Stimulated activated naive B cell treated with anti-CD40 and anti-IgM and Interleukin-4, amounts not matched to agents 10 μg/mL and 1 μg/mL and 100 μg/mL, for 72 hours (primary cell): ENCODE measurements around the gene VEGFA.

ENCODE experiments used
- ATAC-seq, 2 donors: fragments of 150-1000 bp; cut with Tn5 transposase; replicated peaks; 2 replicates each; pipeline ENCODE4 v1.10.0; 2021; ENCODE audit warnings: moderate library complexity in 1 of 2
- DNase-seq: peaks from one replicate; pipeline ENCODE4 v3.0.0; 2021
- H3K27ac Mint-ChIP-seq: one replicate; pipeline ENCODE4 v1.8.0; 2022; ENCODE audit warnings: mild to moderate bottlenecking, mixed read lengths
- H3K27me3 Mint-ChIP-seq, 2 donors: one replicate each; pipeline ENCODE4 v1.8.0; 2022; ENCODE audit warnings: mixed read lengths in 2 of 2
- H3K36me3 Mint-ChIP-seq, 2 donors: one replicate each; pipeline ENCODE4 v1.8.0; 2022; ENCODE audit warnings: mixed read lengths in 2 of 2, mild to moderate bottlenecking in 1 of 2
- H3K4me1 Mint-ChIP-seq, 2 donors: one replicate each; pipeline ENCODE4 v1.8.0; 2022; ENCODE audit warnings: mixed read lengths in 2 of 2, mild to moderate bottlenecking in 1 of 2
- H3K4me3 Mint-ChIP-seq, 2 donors: one replicate each; pipeline ENCODE4 v1.8.0; 2022; ENCODE audit warnings: mild to moderate bottlenecking in 2 of 2, mixed read lengths in 2 of 2, moderate library complexity in 1 of 2
- H3K9me3 Mint-ChIP-seq, 2 donors: one replicate each; pipeline ENCODE4 v1.8.0; 2022; ENCODE audit warnings: mixed read lengths in 2 of 2, mild to moderate bottlenecking in 1 of 2

VEGFA gene

DNA sequence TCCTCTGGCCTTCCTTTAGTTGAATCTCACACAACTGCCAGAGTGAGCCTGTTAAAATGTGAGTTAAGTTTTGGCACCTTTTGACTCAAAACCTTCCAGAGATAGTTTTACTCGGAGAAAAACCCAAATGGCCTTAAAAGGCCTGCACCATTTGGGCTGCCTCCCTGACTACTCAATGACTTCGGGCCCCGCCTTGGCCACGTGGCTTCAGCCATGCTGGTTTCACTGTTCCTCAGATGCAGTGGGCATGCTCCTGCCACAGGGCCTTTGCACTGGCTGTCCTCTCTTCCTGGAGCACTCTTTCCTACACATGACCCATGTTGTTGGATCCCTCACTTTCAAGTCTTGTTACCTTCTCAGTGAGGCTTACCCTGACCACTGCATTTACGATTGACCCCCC, 18.3 kb downstream of the VEGFA start:
- Mint-ChIP-seq H3K27me3 (no peaks in the 10 kb centered on the region), H3K27ac (no peak overlapping the region), H3K4me3 (no peak overlapping the region), H3K4me1 (peaks cover 7 to 10% of the 10 kb centered on the region in 2 donors), H3K36me3 (peaks cover 7 to 11% of the 10 kb centered on the region in 2 donors), H3K9me3 (no peaks in the 10 kb centered on the region)
- ATAC-seq (no peak), DNase-seq (no peak)

GRCh38 chr6:43789447-43789846, 19.4 kb downstream of the VEGFA start:
- peaks cover 0 to under 1% of the 10 kb centered on the region in 2 donors for H3K4me1 Mint-ChIP-seq
- no peak for DNase-seq
- no peak for ATAC-seq
- no peak overlapping the region for H3K27ac Mint-ChIP-seq
- H3K27me3 Mint-ChIP-seq = peaks cover 0 to 4% of the 10 kb centered on the region in 2 donors
- no peaks in the 10 kb centered on the region for H3K9me3 Mint-ChIP-seq
- peaks cover 5 to 8% of the 10 kb centered on the region in 2 donors for H3K36me3 Mint-ChIP-seq
- H3K4me3 Mint-ChIP-seq = no peak overlapping the region

DNA sequence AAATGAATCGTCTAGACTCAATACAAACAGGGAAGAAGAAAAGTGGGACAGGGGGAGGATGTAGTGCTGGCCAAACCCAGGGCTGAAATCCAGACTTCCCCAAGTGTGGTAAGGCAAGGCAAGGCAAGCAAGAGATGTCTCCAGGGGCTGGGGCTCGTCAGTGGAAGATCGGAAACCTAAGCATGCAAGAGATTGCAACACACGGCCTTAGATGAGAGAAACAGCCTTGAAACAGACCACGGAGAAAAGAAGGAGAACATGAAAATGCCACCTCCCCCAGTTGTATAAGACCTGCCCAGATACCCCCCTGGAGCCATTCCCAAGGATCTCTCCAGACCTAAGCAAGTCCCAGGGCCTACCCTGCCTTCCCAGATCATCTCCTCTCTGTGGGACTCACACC, 20.0 kb downstream of the VEGFA start:
- peaks cover 0 to 4% of the 10 kb centered on the region in 2 donors for H3K27me3 Mint-ChIP-seq
- no peaks in the 10 kb centered on the region for H3K9me3 Mint-ChIP-seq
- H3K36me3 Mint-ChIP-seq = peaks cover 2 to 4% of the 10 kb centered on the region in 2 donors
- no peak overlapping the region for H3K4me3 Mint-ChIP-seq
- no peak for DNase-seq
- H3K4me1 Mint-ChIP-seq = no peaks in the 10 kb centered on the region
- no peak for ATAC-seq
- no peak overlapping the region for H3K27ac Mint-ChIP-seq

DNA sequence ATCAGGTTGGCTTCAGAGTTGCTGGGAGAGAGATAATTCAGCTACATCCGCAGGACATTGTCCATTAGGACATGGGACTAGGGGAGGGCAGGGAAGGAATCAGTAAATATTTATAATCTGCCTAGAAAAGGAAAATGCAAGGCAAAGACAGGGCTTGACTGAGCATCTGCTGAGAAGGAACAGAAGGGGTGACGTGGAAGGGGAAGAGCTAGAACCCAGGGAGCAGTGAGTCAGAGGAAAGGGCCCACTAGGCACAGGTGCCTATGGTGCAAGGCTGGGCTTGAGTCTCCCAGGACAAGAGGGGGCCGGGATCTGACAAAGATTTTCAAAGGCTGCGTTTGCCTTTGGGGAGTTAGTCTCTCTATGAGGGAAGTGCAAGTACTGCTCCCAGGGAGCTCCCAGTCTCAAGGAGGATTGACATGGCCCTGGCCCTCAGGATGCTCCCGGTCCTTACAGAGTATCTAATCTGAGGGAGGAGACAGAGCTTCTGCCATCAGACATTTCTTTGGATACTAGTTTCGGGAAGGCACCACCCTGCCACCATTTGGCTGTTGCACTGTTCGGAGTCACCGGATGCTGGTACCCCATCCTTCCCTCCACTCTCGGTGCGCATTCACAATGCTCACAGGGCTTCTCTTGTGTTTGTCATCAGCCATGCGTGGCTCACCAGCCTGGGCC, 21.9 kb downstream of the VEGFA start:
- no peak for DNase-seq
- H3K9me3 Mint-ChIP-seq = no peaks in the 10 kb centered on the region
- H3K27ac Mint-ChIP-seq = no peak overlapping the region
- H3K4me3 Mint-ChIP-seq = no peak overlapping the region
- no peak for ATAC-seq
- H3K36me3 Mint-ChIP-seq = no peaks in the 10 kb centered on the region
- no peaks in the 10 kb centered on the region for H3K4me1 Mint-ChIP-seq
- peaks cover 0 to 12% of the 10 kb centered on the region in 2 donors for H3K27me3 Mint-ChIP-seq

- Mint-ChIP-seq H3K4me3 (no peak overlapping the region), H3K9me3 (no peaks in the 10 kb centered on the region)
- ATAC-seq = no peak
These were observed 23.3 kb downstream of the VEGFA start for GRCh38 chr6:43793154-43793874.

DNA sequence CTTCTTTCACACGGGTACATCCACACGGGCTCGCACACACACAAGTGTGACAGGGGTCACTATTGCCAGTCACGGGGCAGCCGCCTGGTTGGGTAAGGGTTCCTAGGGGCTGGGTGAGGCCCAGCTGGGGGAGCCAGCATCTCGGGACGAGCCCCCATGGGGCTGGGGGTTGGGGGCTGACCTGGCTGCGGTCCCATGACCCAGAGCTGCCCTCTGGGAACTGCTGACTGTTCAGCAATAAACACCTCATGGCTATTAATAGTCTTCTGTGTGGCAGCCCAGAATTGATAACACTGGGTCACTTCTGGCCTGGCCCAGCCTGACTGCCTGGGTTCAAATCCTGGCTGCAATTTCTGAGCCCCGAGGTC, 23.8 kb downstream of the VEGFA start:
- H3K4me3 Mint-ChIP-seq = no peak overlapping the region
- H3K9me3 Mint-ChIP-seq = no peaks in the 10 kb centered on the region
- ATAC-seq = no peak
- H3K27me3 Mint-ChIP-seq = peaks cover 0 to 12% of the 10 kb centered on the region in 2 donors
- H3K36me3 Mint-ChIP-seq = no peaks in the 10 kb centered on the region
- no peak for DNase-seq
- H3K27ac Mint-ChIP-seq = no peak overlapping the region
- peaks cover 5 to 7% of the 10 kb centered on the region in 2 donors for H3K4me1 Mint-ChIP-seq

More at GRCh38 chr6:43793154-43793874, 23.3 kb downstream of the VEGFA start:
- Mint-ChIP-seq H3K27me3 (peaks cover 0 to 12% of the 10 kb centered on the region in 2 donors), H3K4me1 (peaks cover under 1 to 2% of the 10 kb centered on the region in 2 donors), H3K27ac (no peak overlapping the region), H3K36me3 (no peaks in the 10 kb centered on the region)
- no peak for DNase-seq

GRCh38 chr6:43795421-43795820, 25.4 kb downstream of the VEGFA start:
- ATAC-seq = no peak
- no peaks in the 10 kb centered on the region for H3K36me3 Mint-ChIP-seq
- no peak for DNase-seq
- no peaks in the 10 kb centered on the region for H3K9me3 Mint-ChIP-seq
- peaks cover 14 to 22% of the 10 kb centered on the region in 2 donors for H3K4me1 Mint-ChIP-seq
- H3K4me3 Mint-ChIP-seq = no peak overlapping the region
- peaks cover 0 to 12% of the 10 kb centered on the region in 2 donors for H3K27me3 Mint-ChIP-seq
- no peak overlapping the region for H3K27ac Mint-ChIP-seq

GRCh38 chr6:43796168-43796567, 26.2 kb downstream of the VEGFA start:
- peaks cover 14 to 22% of the 10 kb centered on the region in 2 donors for H3K4me1 Mint-ChIP-seq
- DNase-seq (no peak), ATAC-seq (no peak)
- no peak overlapping the region for H3K4me3 Mint-ChIP-seq
- no peaks in the 10 kb centered on the region for H3K36me3 Mint-ChIP-seq
- no peak overlapping the region for H3K27ac Mint-ChIP-seq
- H3K27me3 Mint-ChIP-seq = peaks cover 0 to 12% of the 10 kb centered on the region in 2 donors
- no peaks in the 10 kb centered on the region for H3K9me3 Mint-ChIP-seq

- H3K9me3 Mint-ChIP-seq = no peaks in the 10 kb centered on the region
- H3K4me1 Mint-ChIP-seq = peaks cover 14 to 22% of the 10 kb centered on the region in 2 donors
- DNase-seq (no peak), ATAC-seq (no peak)
- no peak overlapping the region for H3K4me3 Mint-ChIP-seq
- no peak overlapping the region for H3K27ac Mint-ChIP-seq
- peaks cover 0 to 12% of the 10 kb centered on the region in 2 donors for H3K27me3 Mint-ChIP-seq
- H3K36me3 Mint-ChIP-seq = no peaks in the 10 kb centered on the region
These were observed 27.2 kb downstream of the VEGFA start for GRCh38 chr6:43796903-43797890.

DNA sequence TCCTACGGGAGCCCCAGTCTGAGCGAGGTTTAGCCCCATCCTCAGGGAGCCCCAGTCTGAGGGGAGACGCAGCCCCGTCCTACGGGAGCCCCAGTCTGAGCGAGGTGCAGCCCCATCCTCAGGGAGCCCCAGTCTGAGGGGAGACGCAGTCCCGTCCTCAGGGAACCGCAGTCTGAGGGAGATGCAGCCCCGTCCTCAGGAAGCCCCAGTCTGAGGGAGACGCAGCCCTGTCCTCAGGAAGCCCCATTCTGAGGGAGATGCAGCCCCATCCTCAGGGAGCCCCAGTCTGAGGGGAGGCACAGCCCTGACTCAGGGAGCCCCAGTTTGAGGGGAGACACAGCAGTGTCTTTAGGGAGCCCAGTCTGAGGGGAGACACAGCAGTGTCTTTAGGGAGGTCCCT, 27.9 kb downstream of the VEGFA start:
- ATAC-seq (no peak), DNase-seq (no peak)
- no peak overlapping the region for H3K4me3 Mint-ChIP-seq
- H3K4me1 Mint-ChIP-seq = peaks cover 14 to 22% of the 10 kb centered on the region in 2 donors
- H3K27ac Mint-ChIP-seq = no peak overlapping the region
- peaks cover 0 to 12% of the 10 kb centered on the region in 2 donors for H3K27me3 Mint-ChIP-seq
- H3K36me3 Mint-ChIP-seq = no peaks in the 10 kb centered on the region
- no peaks in the 10 kb centered on the region for H3K9me3 Mint-ChIP-seq

DNA sequence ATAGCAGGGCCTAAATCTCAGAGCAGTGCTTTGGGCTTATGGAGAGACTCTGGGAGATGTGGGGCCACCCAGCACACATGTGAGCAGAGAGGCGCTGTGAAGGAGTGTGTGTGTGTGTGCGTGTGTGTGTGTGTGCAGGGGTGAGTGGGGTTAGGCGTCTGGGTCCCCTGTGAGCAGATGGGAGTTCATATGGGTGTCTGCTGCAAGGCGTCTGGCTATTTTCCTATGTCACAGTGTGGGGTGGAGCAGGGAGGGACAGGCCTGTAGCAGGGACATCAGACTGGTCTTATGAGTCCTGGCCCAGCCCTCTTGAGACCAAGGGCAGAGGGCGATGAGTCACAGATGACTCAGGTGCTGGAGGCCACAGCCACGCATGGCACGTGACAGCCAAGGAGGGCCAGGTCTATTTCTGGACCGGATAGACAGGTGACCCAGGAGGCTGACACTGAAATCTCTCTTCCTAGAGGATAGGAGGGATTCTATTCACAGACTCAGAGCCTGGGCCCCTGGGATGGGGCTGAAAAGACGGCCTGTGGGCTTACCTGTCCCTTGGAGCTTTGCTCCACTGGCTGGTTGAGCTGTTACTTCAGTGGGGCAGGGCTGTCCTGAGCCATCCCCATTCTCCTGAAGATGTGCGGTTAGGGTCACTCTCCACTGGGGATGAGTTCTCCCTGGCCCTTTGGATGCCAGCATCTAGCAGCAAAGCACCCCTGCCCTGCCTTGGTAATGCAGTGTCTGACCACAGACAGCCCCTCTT, 28.9 kb downstream of the VEGFA start:
- ATAC-seq = peak; percentile 74 to 77
- Mint-ChIP-seq H3K27me3 (peaks cover 0 to 12% of the 10 kb centered on the region in 2 donors), H3K9me3 (no peaks in the 10 kb centered on the region), H3K4me3 (no peak overlapping the region), H3K36me3 (no peaks in the 10 kb centered on the region), H3K4me1 (peaks cover 14 to 22% of the 10 kb centered on the region in 2 donors), H3K27ac (no peak overlapping the region)
- no peak for DNase-seq

DNA sequence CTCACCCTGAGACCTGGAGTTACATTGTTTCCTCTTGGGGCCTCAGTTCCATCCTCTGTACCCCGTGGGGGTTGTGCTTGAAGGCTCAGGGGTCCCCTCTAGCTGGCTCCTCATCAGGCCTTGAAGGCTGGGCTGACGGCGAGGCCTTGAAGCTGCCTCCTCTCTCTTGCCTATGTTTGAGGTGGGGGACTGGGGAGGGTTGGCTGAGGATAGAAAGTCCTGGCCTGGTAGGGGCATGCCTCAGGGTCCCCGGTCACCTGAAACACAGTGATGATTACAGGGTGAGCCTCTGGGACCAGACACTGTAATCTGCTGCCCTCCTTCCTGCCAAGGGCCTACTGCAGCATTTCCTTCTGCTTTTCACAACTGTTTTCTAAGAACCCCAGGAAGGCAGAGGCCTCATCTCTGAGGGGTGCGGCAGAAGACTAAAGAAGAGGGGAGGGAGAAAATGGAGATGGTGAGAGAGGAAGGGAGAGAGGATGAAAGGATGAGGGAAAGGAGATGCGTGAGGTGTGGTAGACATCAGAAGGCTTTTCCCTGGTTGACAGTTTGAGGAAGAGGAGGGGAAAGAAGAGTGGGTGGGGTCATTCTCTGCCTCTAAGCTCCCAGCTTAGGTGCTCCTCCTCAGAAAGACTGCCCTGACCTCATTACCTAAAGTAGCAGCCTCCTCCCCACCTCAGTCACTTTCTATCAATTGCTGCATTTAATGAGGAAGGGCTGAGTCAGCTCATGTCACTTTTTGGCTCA, 29.7 kb downstream of the VEGFA start:
- H3K27ac Mint-ChIP-seq = peak overlapping the region; percentile 79
- DNase-seq = no peak
- H3K4me1 Mint-ChIP-seq = peaks cover 14 to 22% of the 10 kb centered on the region in 2 donors
- ATAC-seq = peak; percentile 60 to 68
- H3K27me3 Mint-ChIP-seq = peaks cover 0 to 7% of the 10 kb centered on the region in 2 donors
- H3K9me3 Mint-ChIP-seq = no peaks in the 10 kb centered on the region
- H3K4me3 Mint-ChIP-seq = no peak overlapping the region
- H3K36me3 Mint-ChIP-seq = no peaks in the 10 kb centered on the region

GRCh38 chr6:43800298-43800623, 30.2 kb downstream of the VEGFA start:
- Mint-ChIP-seq H3K27ac (no peak overlapping the region), H3K9me3 (no peaks in the 10 kb centered on the region), H3K36me3 (no peaks in the 10 kb centered on the region), H3K4me1 (peaks cover 14 to 22% of the 10 kb centered on the region in 2 donors), H3K27me3 (peaks cover 0 to 7% of the 10 kb centered on the region in 2 donors), H3K4me3 (no peak overlapping the region)
- DNase-seq (no peak), ATAC-seq (no peak)
